Endometrial microvascular endothelial cells (primary cell): ENCODE measurements around the gene IQCF2. TPM values are rescaled to one million over a fixed set of nuclear protein-coding genes. Genes with fewer than 3 reads are reported as not detected.
"Not testable (repeated sequence)": the region's sequence is repeated elsewhere in the genome, so short reads cannot be mapped to it uniquely, and the experiment has no call there.

ENCODE experiments used
- in situ Hi-C: cut with HindIII; loops from 2 replicates; pipeline ENCODE4 v1.10.0; 2017; ENCODE audit warnings: low sequenced_read_pairs, low pct_unique_long_range_greater_than_20kb; ENCODE audit errors: inconsistent ontology term
- total RNA-seq: library from RNA; depleted of rRNA; stranded (reverse); fragments of >200 nt; gene quantifications from one replicate; pipeline ENCODE4 v1.2.3, GENCODE V29; 2015; ENCODE audit errors: inconsistent ontology term

IQCF2 gene
- not detected for total RNA-seq

DNA sequence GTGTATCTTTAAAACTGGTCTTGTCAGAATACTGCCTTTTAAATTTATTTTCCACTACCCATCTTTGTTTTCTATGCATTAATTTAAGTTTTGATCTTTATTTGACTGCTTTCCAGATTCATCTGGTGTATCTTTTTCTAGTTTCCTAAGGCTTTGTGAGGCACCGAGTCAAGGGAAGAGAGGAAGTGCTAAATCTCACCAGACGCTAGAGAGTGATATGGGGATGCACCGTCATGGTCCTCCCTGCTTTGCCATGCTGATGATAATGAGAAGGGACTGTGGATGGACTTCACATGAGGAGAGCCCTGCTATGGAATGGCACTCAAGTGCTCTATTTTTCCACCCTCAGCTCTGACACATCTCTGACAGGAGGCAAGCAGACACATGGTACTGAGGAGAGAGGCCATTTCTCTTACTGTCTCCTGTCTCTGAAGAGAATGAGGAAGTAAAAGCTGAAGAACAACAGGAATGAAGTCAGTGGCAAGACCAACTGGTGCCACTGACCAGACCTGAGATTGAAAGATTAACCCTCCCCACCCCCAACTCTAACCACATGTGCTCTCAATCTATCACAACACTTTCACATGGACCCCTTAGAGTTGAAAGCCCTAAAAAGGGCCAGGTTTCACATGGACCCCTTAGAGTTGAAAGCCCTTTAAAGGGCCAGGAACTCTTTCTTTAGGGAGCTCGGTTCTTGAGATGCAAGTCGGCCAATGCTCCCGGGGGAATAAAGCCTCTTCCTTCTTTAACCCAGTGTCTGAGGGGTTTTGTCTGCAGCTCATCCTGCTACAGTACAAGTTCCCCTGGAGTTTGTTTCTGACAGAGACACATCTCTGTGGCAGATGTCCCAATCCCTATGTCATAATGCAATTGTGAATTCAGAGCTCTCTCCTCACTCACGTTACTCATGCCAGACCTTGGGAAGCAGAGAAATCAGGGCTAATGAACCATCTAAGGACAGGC is at the start of gene IQCF2:
TSS of gene IQCF2 (plus strand) at position 913 of the 963 bp plus-strand sequence. CDS start 52 bp downstream, outside the sequence.
- in situ Hi-C loops: no loop called here

DNA sequence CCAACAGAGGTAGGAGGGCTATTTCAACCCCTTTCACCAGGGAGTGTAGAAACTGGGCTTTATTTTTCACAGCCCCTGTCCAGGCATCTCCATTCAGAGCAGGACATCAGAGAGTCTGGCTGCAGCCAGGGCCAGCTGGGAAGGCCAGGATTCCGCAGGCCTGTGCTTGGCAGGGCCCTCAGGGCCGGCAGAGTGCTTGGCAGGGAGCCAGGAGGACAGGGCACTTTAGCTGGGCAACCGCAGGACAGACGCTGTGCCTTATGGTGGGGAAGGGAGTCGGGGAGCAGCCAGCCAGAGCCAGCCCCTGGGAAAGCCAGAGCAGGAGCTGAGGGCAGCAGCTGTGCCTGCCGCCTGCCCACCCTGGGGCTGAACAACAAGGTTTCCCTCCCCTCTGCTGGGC is 47.9 kb upstream of the IQCF2 start:
- in situ Hi-C loops: no loop called here

DNA sequence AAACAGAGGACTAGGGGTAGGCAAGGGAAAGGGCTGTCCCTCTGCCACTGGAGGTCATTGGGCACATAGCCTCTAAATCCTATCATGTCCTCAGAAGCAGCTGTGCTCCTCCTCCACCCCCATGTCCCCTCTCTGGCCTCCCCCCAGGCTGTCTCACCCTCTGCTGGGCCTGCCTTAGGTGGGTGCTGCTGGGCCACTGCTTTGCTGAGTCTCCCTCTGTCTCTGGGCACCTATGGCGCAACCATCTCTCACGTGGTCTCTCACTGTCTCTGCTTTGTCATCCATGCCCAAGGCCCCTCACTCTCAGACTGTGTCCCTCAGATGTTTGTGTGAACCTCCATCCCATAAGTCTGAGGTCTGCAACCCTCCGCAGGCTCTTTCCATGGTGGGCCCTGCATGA is 47.4 kb upstream of the IQCF2 start:
- in situ Hi-C loops: no loop called here

DNA sequence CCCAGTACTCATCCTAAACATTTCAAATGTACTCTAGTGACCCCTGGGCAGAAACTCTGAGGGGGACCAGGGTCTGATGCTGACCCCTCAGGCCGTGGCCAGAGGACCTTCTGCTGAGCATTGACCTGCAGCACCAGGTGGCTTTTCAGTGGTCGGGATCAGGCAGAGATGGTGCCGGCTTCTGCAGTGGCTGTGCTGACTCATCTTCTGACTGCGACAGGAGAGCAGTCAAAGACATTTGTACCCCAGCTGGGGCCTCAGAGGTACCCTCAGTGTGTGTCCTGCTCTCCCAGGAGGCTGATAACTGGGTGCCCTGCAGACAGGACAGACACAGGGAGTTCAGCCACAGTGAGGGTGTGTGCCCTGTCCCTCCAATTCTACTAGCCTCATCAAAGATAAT is 45.8 kb upstream of the IQCF2 start:
- in situ Hi-C loops: no loop called here

DNA sequence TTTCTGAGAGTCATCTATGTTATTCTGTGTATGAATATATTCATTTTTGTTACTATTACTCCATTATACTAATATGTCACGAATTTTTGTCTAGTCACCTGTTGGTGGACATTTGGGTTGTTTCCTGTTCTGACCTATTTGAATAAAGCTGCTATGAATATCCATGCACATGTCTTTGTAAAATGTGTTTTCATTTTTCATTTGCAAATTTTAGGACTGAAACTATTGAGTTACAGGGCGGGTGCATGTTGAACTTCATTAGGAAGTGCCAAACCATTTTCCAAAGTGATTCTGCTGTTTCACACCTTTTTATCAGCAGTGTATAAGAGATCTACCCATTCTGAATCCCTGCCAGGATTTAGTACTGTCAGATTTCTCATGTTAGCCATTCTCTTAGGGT is 44.7 kb upstream of the IQCF2 start:
- in situ Hi-C loops: no loop called here

DNA sequence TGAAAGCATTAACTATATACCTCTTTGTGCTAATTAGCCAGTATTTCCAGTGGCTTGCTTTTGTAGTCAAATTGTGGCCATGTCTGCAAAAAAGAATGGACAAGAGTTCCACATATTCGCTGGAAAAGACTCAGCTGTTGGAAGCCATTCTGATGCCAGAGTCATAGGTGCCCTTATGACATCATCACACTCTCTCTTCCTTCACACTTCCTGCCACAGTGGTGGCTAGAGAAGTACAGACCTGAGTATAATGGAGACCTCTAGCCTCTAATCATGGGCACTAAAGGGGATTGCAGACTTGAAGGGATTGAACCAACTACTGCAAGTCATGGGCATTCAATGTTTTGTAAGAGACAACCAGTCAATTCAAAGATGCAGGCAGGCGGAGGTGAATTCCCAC is 44.0 kb upstream of the IQCF2 start:
- in situ Hi-C loops: no loop called here

DNA sequence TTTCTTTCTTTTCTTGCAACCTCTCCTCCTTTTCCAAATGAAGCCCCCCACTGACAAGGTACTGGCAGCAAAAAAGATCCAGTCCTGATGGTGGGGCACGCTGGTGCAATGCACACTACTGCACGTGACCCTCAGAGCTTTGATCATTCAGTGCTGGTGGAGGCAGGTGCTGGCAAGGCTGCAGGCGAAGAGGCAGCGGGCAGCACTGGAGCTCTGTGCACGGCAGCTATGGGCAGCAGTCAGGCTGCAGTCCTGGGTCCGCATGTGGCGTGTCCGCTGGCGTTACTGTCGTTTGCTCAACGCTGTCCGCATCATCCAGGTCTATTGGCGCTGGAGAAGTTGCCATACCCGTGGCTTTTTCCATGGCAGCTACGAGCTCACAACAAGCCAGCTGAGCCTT is 42.3 kb upstream of the IQCF2 start:
- in situ Hi-C loops: no loop called here

DNA sequence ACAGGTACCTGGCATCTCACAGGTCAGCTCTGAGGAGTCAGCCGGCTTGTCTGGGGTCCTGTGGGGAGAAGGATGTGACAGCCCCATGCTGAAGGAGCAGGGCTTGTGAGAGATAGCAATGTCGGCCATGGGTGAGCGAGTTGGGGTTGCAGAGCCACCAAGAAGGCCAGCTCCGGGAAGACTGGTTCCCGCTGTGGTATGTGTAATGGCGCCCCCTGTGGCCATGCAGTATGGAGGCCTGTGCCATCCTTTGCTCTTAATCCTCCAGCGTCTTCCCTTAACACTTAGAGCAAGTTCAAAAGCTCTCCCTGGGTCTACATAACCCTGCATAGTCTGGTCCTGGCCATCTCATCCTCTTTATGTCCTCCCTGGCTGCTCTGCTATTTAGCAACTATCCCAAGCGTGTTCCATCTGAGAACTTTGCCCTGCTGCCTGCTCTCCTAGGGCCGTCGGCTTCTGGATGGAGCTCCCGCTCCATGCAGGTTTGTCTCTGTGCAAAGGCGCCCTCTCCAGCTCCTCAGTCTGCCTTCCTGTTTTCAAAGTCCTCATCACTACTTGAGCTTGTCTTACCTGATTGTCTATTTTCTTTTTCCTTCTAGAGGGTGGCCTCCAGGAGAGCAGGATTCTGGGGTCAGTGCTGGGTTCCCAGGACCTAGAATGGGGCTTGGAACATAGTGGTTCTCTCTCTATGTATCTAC is 41.6 kb upstream of the IQCF2 start:
- in situ Hi-C loops: no loop called here

DNA sequence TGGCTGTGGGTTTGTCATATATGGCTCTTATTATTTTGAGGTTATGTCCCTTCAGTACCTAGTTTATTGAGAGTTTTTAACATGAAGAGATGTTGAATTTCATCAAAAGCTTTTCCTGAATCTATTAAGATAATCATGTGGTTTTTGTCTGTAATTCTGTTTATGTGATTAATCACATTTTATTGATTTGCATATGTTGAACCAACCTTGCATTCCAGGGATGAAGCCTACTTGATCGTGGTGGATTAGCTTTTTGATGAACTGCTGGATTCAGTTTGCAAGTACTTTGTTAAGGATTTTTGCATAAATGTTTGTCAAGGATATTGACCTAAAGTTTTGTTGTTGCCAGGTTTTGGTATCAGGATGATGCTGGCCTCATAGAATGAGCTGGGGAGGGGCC is 33.1 kb upstream of the IQCF2 start:
- in situ Hi-C loops: no loop called here

DNA sequence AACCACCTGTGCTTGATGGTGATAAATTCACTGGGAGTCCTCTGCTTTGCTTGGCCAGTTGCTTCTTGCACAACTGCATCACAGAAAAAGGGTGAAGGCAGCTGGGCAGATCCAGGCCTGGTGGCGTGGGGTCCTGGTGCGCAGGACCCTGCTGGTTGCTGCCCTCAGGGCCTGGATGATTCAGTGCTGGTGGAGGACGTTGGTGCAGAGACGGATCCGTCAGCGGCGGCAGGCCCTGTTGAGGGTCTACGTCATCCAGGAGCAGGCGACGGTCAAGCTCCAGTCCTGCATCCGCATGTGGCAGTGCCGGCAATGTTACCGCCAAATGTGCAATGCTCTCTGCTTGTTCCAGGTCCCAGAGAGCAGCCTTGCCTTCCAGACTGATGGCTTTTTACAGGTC is 31.1 kb upstream of the IQCF2 start:
- in situ Hi-C loops: no loop called here

DNA sequence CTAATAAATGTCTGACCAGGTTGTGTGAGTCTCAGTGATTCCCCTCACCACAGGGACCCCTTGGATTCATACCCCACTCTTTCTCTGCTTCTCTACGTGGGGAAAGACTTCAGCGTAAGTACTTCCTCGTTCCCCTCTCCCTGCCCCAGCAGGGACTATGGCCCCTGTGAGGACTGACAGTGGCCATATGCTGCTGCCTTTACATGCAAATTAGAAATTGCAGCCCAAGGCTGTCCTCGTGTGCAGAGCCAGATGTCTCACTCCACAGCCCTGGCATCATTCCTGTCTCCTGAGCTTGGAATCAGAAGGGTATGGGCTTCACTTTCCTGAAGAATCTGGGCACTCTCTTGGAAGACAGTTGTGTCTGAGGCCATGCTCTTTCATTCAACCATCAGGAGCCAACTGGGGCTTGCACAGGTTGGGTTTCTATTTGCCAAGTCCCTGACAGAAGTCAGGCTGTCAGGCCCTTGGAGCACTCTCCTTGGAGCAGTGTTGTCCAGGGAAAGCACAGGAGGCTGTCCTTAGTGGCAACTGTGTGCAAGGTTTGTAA is 30.5 kb upstream of the IQCF2 start:
- in situ Hi-C loops: no loop called here

DNA sequence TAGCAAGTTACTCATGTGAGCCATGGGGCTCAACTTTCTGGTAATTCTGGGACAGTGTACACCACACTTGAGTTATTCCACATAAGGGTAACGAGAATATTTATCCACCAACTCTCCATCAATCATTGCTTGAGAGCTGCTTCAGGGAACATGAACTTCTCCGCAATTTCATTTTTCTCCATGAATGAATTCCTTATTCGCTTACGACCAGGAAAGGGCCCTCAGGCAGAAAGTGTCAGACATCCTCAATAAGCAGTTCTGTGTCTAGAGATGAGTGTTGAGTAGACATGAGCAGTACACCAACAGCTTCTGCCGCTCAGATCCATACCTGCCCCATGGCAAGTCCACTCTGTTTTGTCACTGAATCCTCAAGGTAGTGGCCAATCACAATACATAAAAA is 24.8 kb upstream of the IQCF2 start:
- in situ Hi-C loops: no loop called here

DNA sequence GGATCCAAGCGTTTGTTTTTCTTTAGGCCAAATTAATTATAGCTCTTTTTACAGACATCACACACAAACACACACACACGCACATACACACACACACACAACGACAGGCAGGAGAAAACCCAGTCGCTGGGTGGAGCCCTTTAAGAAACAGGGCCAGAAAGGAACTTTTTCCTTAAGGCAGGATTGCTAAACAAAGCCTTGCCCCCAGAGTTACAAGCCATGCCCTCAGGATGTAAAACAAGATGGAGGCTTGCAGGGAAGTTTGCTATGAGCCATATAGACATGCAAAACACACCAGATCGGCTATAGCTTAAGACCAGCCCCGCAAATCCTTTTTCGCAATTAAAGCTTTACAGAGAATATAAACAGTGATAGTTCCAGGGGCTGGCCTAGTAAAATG is 16.3 kb upstream of the IQCF2 start:
- in situ Hi-C loops: no loop called here

DNA sequence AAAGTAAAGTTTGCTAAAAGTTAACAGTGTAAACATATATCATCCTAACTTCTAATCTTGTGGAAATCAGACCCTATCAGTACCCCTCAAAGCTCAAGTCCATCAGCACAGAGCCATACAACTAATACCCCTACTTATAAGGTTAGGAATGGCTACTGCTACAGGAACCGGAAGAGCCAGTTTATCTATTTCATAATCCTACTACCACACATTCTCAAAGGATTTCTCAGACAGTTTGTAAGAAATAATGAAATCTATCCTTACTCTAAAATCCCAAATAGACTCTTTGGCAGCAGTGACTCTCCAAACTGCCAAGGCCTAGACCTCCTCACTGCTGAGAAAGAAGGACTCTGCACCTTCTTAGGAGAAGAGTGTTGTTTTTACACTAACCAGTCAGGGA is 6.0 kb upstream of the IQCF2 start:
- in situ Hi-C loops: not testable (repeated sequence)

DNA sequence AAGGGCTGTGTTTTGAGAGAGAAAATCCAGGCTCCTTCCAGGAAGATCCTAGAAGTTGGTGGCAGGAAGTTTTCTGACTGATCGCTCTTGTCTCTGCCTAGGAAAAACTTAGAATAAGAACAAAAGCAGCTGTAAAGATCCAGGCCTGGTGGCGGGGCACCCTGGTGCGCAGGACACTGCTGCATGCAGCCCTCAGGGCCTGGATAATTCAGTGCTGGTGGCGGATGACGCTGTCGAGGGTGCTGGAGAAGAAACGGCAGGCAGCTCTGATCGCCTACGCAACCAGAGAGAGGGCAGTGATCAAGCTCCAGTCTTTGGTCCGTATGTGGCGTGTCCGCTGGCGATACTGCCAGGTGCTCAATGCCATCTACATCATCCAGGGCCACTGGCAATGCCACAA is 1.5 kb downstream of the IQCF2 start:
- in situ Hi-C loops: no loop called here

DNA sequence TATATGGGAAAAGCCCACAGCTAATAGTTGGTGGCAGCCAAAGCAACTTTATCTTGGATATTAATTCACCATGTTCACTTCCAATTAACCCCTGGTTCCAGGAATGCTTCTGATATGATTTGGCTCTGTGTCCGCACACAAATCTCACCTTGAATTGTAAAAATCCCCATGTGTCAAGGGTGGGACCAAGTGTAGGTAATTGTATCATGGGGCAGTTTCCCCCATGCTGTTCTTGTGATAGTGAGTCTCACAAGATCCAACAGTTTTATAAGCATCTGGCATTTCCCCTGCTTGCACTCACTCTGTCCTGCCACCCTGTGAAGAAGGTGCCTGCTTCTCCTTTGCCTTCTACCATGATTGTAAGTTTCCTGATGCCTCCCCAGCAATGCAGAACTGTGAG is 7.5 kb downstream of the IQCF2 start:
- in situ Hi-C loops: not testable (repeated sequence)

DNA sequence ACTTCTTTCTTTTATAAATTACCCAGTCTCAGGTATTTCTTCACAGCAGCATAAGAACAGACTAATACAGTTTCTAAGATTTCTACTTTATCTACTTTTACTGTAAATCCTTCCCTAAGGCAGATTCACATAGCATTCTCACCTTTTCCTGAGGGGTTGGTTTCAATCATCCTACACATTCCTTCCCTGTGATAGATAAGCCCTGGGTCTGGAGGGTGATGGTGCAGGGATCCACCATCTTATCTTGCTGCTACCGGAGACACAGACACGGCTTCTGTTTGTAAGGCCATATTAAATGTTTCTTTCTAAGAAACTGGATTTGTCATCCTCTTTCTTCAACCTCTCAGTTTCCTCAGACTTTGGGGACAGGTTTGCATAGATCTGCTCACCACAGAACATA is 7.9 kb downstream of the IQCF2 start:
- in situ Hi-C loops: no loop called here

DNA sequence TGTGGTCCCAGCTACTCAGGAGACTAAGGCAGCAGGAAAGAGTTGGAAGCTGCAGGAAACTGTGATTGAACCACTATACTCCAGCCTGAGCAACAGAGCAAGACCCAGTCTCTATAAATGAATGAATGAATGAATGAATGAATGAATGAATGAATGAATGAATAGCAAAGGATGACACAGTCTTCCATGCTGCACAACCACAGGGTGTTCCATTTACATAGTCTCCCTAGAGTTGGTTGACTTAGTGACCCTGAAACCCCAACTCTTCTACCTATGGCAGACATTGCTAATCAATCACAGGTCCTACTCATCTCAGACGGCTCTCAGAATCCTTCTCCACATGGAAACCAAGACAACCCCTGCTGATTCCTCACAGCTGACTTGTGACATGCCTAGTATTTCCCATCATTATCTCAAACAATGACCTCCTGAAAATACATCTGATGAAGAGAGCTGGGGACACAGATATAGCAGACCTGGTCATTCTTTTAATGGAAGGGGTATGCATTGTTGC is 11.9 kb downstream of the IQCF2 start:
- in situ Hi-C loops: no loop called here

DNA sequence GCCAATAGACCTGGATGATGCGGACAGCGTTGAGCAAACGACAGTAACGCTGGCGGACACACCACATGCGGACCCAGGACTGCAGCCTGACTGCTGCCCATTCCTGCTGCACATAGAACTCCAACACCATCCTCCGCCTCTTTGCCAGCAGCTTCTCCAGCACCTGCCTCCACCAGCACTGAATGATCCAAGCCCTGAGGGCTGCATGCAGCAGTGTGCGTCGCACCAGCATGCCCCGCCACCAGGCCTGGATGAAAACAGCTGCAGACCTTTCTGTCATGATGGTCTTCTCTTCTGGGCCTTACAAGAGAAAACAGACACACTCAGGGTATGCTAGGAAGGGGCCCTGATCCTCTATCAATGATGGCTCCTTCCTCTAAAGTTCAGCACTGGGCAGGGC is 12.5 kb downstream of the IQCF2 start:
- in situ Hi-C loops: no loop called here

DNA sequence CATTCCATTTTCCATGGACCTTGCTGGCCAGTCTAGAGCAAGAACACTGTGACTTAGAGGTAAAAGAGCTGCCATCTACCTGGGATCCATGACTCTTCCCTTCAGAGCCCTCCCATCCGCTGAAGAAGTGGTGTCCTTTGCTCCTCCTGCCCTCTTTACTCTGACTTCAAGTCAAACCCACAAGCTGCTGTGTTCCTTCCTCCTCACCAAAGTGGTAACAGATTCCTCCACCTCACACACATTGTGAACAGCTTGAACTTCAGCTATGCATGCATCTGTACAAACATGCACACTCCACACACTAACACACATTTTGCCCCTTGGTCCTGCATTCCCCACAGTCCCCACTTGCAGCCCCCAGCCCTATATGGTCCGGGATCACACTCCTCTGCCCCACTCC is 13.0 kb downstream of the IQCF2 start:
- in situ Hi-C loops: no loop called here
